IMR-90 (cell line): Measurements from ENCODE around the gene KRT82. TPM values are rescaled to one million over a fixed set of nuclear protein-coding genes. Genes with fewer than 3 reads are reported as not detected.
A peak's percentile ranks its signal among the peaks of the same experiment; 100 is the strongest.

Source experiments
- ATAC-seq: fragments of 200-7000 bp; cut with Tn5 transposase; 2 replicates; pipeline ENCODE4 v1.9.1; 2020; ENCODE audit warnings: low read depth, mild to moderate bottlenecking, moderate library complexity
- BruUV-seq: library from RNA; stranded (reverse); fragments of 400-500 nt; replicated peaks from 2 replicates; lab custom pipeline; 2021; lab: Mats Ljungman, UMichigan
- CTCF ChIA-PET: fragments of 300-600 bp; formaldehyde crosslinking; extraction: SDS; loops from one replicate; lab custom pipeline; 2021; ENCODE audit warnings: antibody characterized with exemption; lab: Yijun Ruan, JAX
- POLR2A ChIA-PET: fragments of 300-600 bp; sonication (Branson Sonifier 250); formaldehyde crosslinking; loops from one replicate; lab custom pipeline; 2022; ENCODE audit warnings: antibody characterized with exemption; ENCODE audit not compliant: unreplicated experiment; lab: Charles Lee
- DNase-seq: peaks from one replicate; pipeline ENCODE4 v3.0.0; 2013
- H2AFZ ChIP-seq: replicated peaks from 2 replicates; pipeline ENCODE3; 2013; ENCODE audit warnings: low read length, mild to moderate bottlenecking; ENCODE audit not compliant: poor library complexity
- H2AK5ac ChIP-seq: 2 replicates; pipeline ENCODE4 v1.6.1; 2013; ENCODE audit warnings: low read depth, low read length, inconsistent platforms
- H2AK9ac ChIP-seq: replicated peaks from 2 replicates; pipeline ENCODE3; 2013; ENCODE audit warnings: mild to moderate bottlenecking, low read depth, low read length, moderate library complexity; ENCODE audit not compliant: poor library complexity
- H2BK120ac ChIP-seq: 2 replicates; pipeline ENCODE4 v1.6.1; 2013; ENCODE audit warnings: low read depth, low read length, inconsistent platforms
- H2BK15ac ChIP-seq: 3 replicates; pipeline ENCODE4 v1.6.1; 2013; ENCODE audit warnings: low read depth, low read length, inconsistent platforms
- H2BK20ac ChIP-seq: 2 replicates; pipeline ENCODE4 v1.6.1; 2013; ENCODE audit warnings: low read depth, mild to moderate bottlenecking, inconsistent platforms, low read length, moderate library complexity
- H2BK5ac ChIP-seq: 2 replicates; pipeline ENCODE4 v1.6.1; 2013; ENCODE audit warnings: mild to moderate bottlenecking, low read depth, low read length, inconsistent platforms; ENCODE audit not compliant: poor library complexity, severe bottlenecking
- H3K14ac ChIP-seq: replicated peaks from 2 replicates; pipeline ENCODE4 v1.6.1; 2013; ENCODE audit warnings: low read depth, low read length, inconsistent platforms
- H3K18ac ChIP-seq: 2 replicates; pipeline ENCODE4 v1.6.1; 2013; ENCODE audit warnings: low read depth, low read length, control low read depth
- H3K23ac ChIP-seq: 2 replicates; pipeline ENCODE4 v1.6.1; 2013; ENCODE audit warnings: low read depth, low read length, inconsistent platforms
- H3K27ac ChIP-seq: 2 replicates; pipeline ENCODE4 v1.5.1; 2013; ENCODE audit warnings: mild to moderate bottlenecking, control low read depth, low read length; ENCODE audit not compliant: insufficient read depth
- H3K27me3 ChIP-seq: 2 replicates; pipeline ENCODE4 v1.6.1; 2013; ENCODE audit warnings: low read length; ENCODE audit not compliant: control insufficient read depth, insufficient read depth
- H3K36me3 ChIP-seq: 2 replicates; pipeline ENCODE4 v1.6.1; 2013; ENCODE audit warnings: low read length, mixed read lengths; ENCODE audit not compliant: control insufficient read depth, insufficient read depth
- H3K4ac ChIP-seq: 2 replicates; pipeline ENCODE4 v1.6.1; 2013; ENCODE audit warnings: low read depth, low read length, inconsistent platforms
- H3K4me1 ChIP-seq: 2 replicates; pipeline ENCODE4 v1.6.1; 2013; ENCODE audit warnings: low read length, mixed read lengths; ENCODE audit not compliant: control insufficient read depth, insufficient read depth
- H3K4me2 ChIP-seq: 2 replicates; pipeline ENCODE4 v1.6.1; 2013; ENCODE audit warnings: low read depth, mild to moderate bottlenecking, control low read depth, low read length, moderate library complexity
- H3K4me3 ChIP-seq: 2 replicates; pipeline ENCODE4 v1.5.1; 2013; ENCODE audit warnings: low read depth, mild to moderate bottlenecking, control low read depth, low read length, moderate library complexity; ENCODE audit not compliant: insufficient read depth
- H3K56ac ChIP-seq: 2 replicates; pipeline ENCODE4 v1.6.1; 2013; ENCODE audit warnings: low read length, inconsistent platforms; ENCODE audit not compliant: insufficient read depth; ENCODE audit errors: extremely low read depth
- H3K79me1 ChIP-seq, 2 experiments: 2 replicates each; pipeline ENCODE4 v1.6.1; 2013; ENCODE audit warnings: low read length in 2 of 2, inconsistent platforms in 1 of 2, low read depth in 1 of 2
- H3K9ac ChIP-seq: 2 replicates; pipeline ENCODE4 v1.6.1; 2013; ENCODE audit warnings: low read depth, low read length, control low read depth
- H3K9me1 ChIP-seq: 2 replicates; pipeline ENCODE4 v1.6.1; 2013; ENCODE audit warnings: low read length, inconsistent platforms; ENCODE audit not compliant: insufficient read depth
- H3K9me3 ChIP-seq: 2 replicates; pipeline ENCODE4 v1.6.1; 2013; ENCODE audit warnings: low read length; ENCODE audit not compliant: control insufficient read depth, insufficient read depth
- H4K20me1 ChIP-seq: 2 replicates; pipeline ENCODE4 v1.6.1; 2013; ENCODE audit warnings: low read length, inconsistent platforms; ENCODE audit not compliant: insufficient read depth
- H4K5ac ChIP-seq: 2 replicates; pipeline ENCODE4 v1.6.1; 2013; ENCODE audit warnings: mild to moderate bottlenecking, low read depth, low read length, control low read depth
- H4K8ac ChIP-seq, 2 experiments: 2 replicates each; pipeline ENCODE4 v1.6.1; 2013; ENCODE audit warnings: low read depth in 2 of 2, low read length in 2 of 2, control low read depth in 1 of 2, inconsistent platforms in 1 of 2
- H4K91ac ChIP-seq: 2 replicates; pipeline ENCODE4 v1.6.1; 2013; ENCODE audit warnings: low read depth, low read length, inconsistent platforms; ENCODE audit not compliant: insufficient read depth
- ELK1 ChIP-seq: fragments of 150-350 bp; IDR thresholded peaks from 2 replicates; pipeline ENCODE4 v1.6.1; 2016; ENCODE audit warnings: low read depth, mild to moderate bottlenecking, low read length, moderate library complexity, borderline replicate concordance
- MAZ ChIP-seq: IDR thresholded peaks from 2 replicates; pipeline ENCODE4 v1.6.1; 2012; ENCODE audit warnings: low read depth, mild to moderate bottlenecking, low read length, improper control_type of control experiment, moderate library complexity, borderline replicate concordance
- POLR2A ChIP-seq: IDR thresholded peaks from 2 replicates; pipeline ENCODE4 v1.6.1; 2012; ENCODE audit warnings: mild to moderate bottlenecking, low read depth, low read length
- WGBS, 2 experiments: methylation state at CpG; one replicate each; pipeline versions ENCODE4 v1.1.5 to v1.1.7; 2013; ENCODE audit warnings: missing lambda C conversion rate in 2 of 2; ENCODE audit not compliant: insufficient read length in 1 of 2; ENCODE audit errors: extremely low coverage in 2 of 2; 5-methylcytosine and 5-hydroxymethylcytosine counted together
- dilution Hi-C: fragments of 300-500 bp; cut with HindIII; formaldehyde crosslinking; loops from one replicate; pipeline ENCODE4 v1.14.3; 2018; ENCODE audit warnings: low sequenced_read_pairs; ENCODE audit not compliant: unreplicated experiment
- in situ Hi-C: fragments of 300-500 bp; cut with MboI; formaldehyde crosslinking; loops from 3 replicates; pipeline ENCODE4 v1.14.3; 2019; ENCODE audit warnings: low sequenced_read_pairs, inconsistent platforms, mixed read lengths
- intact Hi-C: fragments of 100-400 bp; cut with micrococcal nuclease; formaldehyde crosslinking; loops from 2 replicates; pipeline ENCODE4 v1.10.0; 2022
- polyA plus RNA-seq, 3 experiments: library from polyadenylated mRNA; depleted of rRNA; stranded (reverse); fragments of >200 nt; gene quantifications; 2 replicates each; pipeline ENCODE4 v1.2.3, GENCODE V29; 2012; ENCODE audit warnings: low replicate concordance in 1 of 3
- total RNA-seq: library from RNA; depleted of rRNA; stranded (reverse); fragments of >200 nt; gene quantifications from 2 replicates; pipeline ENCODE4 v1.2.3, GENCODE V29; 2012

The KRT82 gene
- total and polyA plus RNA-seq, 2 of the 4 experiments (the other 2 are of a cell fraction): not detected

- no peak overlapping the region for H3K4me3 ChIP-seq
- peaks cover 65% of the 10 kb centered on the region for H3K27me3 ChIP-seq
- H3K14ac ChIP-seq: no peak overlapping the region
- ChIA-PET CTCF (no interaction called here), POLR2A (no interaction called here)
- no peak overlapping the region for H3K23ac ChIP-seq
- intact Hi-C loops (no loop called here), dilution Hi-C loops (no loop called here), in situ Hi-C loops (no loop called here)
- H4K8ac ChIP-seq: no peak overlapping the region
- H2AK9ac ChIP-seq: no peak overlapping the region
- H2BK20ac ChIP-seq: no peak overlapping the region
- H3K4me1 ChIP-seq: no peaks in the 10 kb centered on the region
- no peak overlapping the region for H3K4me2 ChIP-seq
- ATAC-seq (no peak), DNase-seq (no peak)
- H2AK5ac ChIP-seq: no peak overlapping the region
- H3K56ac ChIP-seq: no peak overlapping the region
- WGBS, 2 experiments: 100% methylated on average over 1 of the region's 7 CpGs; no CpG with 5 or more reads in 1 of the 2 experiments
- peak overlapping the region; percentile 11 for H2AFZ ChIP-seq
- no peak overlapping the region for H2BK15ac ChIP-seq
- no peaks in the 10 kb centered on the region for H3K9me3 ChIP-seq
- no peak overlapping the region for H4K91ac ChIP-seq
- H3K4ac ChIP-seq: no peak overlapping the region
- no peak for TF ChIP-seq ELK1
- TF ChIP-seq MAZ: no peak
- no peak for TF ChIP-seq POLR2A
- H4K20me1 ChIP-seq: no peaks in the 10 kb centered on the region
- no peaks in the 10 kb centered on the region for H3K36me3 ChIP-seq
- no peak overlapping the region for H3K9ac ChIP-seq
- H2BK5ac ChIP-seq: no peak overlapping the region
- H3K27ac ChIP-seq: no peak overlapping the region
- H3K79me1 ChIP-seq: no peaks in the 10 kb centered on the region
- no peak overlapping the region for H3K18ac ChIP-seq
- peaks cover 3% of the 10 kb centered on the region; the same call in 1 of the 2 replicates for H3K9me1 ChIP-seq
- BruUV-seq: no TSS peak
- no peak overlapping the region for H4K5ac ChIP-seq
- H2BK120ac ChIP-seq: no peak overlapping the region
Observed at GRCh38 chr12:52364061-52364460, 42.1 kb downstream of the KRT82 start.
